Measurements from ENCODE around the gene ATP10B. TPM values are rescaled to one million over a fixed set of nuclear protein-coding genes. Genes with fewer than 3 reads are reported as not detected.

ATP10B gene
- total RNA-seq, 2 experiments from 2014 or later, result not detected

DNA sequence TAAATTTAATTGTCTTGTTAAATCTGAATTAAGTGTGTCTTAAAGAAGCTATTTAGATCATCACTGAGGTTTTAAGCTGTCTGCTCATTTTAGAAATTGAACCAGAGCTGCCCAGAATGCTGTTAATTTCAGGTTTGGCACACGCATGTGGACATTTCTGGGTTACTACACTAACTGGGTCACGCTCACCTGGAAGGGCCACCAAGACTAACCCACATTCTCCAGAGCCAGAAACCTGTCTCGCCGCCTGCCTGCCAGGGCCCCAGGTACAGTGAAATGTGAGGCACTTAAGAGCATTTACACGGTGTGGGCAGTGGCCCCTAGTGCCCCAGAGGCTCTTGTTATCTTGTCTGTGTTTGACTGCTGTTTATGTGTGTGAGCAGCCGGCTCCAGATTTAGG, 46.6 kb downstream of the ATP10B start:
- no peak overlapping the region for H2AFZ ChIP-seq (ENCODE audit: low read length)
- no peaks in the 10 kb centered on the region for H3K9me3 ChIP-seq (ENCODE audit: low read length)
- ChIA-PET POLR2A (interaction anchor here (0.6 to 1.6 kb wide), 3 partner anchors 144 to 974 kb away, joined by 3 read pairs; no protein-coding TSS in a partner anchor), CTCF (ENCODE audit: unreplicated experiment) (no interaction called here)
- H3K4me3 ChIP-seq (ENCODE audit: low read depth, low read length, poor library complexity, severe bottlenecking), result no peak overlapping the region
- no peaks in the 10 kb centered on the region for H3K9me2 ChIP-seq (ENCODE audit: insufficient read depth, low read length)
- H4K20me1 ChIP-seq (ENCODE audit: insufficient read depth, low read length), result no peaks in the 10 kb centered on the region
- no TSS peak for BruUV-seq (replicated peaks)
- H3K4me2 ChIP-seq (ENCODE audit: low read length), result no peak overlapping the region
- no peaks in the 10 kb centered on the region for H3K4me1 ChIP-seq (ENCODE audit: insufficient read depth, low read length, poor library complexity, severe bottlenecking)
- intact Hi-C loops (cut with micrococcal nuclease; ENCODE audit: unreplicated experiment), result no loop called here
- no peak for TF ChIP-seq EZH2phosphoT487 (IDR thresholded peaks at IDR 0.05; ENCODE audit: borderline replicate concordance, low read depth, low read length)
- TF ChIP-seq CTCF (conservative IDR thresholded peaks at IDR 0.05; ENCODE audit: low read length), result no peak
- H3K27ac ChIP-seq (ENCODE audit: low read depth, low read length, poor library complexity, severe bottlenecking), result no peak overlapping the region
- no peak for DNase-seq (ENCODE audit: low spot score)
- no peaks in the 10 kb centered on the region for H3K79me2 ChIP-seq (ENCODE audit: insufficient read depth, low read depth, low read length)
- no peaks in the 10 kb centered on the region for H3K36me3 ChIP-seq (ENCODE audit: insufficient read depth, low read length)

- Histone ChIP-seq H3K27ac (ENCODE audit: low read depth, low read length, poor library complexity, severe bottlenecking) (no peak overlapping the region), H3K36me3 (ENCODE audit: insufficient read depth, low read length) (no peaks in the 10 kb centered on the region), H2AFZ (ENCODE audit: low read length) (no peak overlapping the region), H3K9me3 (ENCODE audit: low read length) (no peaks in the 10 kb centered on the region), H3K4me1 (ENCODE audit: insufficient read depth, low read length, poor library complexity, severe bottlenecking) (no peaks in the 10 kb centered on the region), H4K20me1 (ENCODE audit: insufficient read depth, low read length) (no peaks in the 10 kb centered on the region), H3K4me3 (ENCODE audit: low read depth, low read length, poor library complexity, severe bottlenecking) (no peak overlapping the region), H3K79me2 (ENCODE audit: insufficient read depth, low read depth, low read length) (no peaks in the 10 kb centered on the region), H3K9me2 (ENCODE audit: insufficient read depth, low read length) (no peaks in the 10 kb centered on the region), H3K4me2 (ENCODE audit: low read length) (no peak overlapping the region)
- BruUV-seq (replicated peaks), result no TSS peak
- intact Hi-C loops (cut with micrococcal nuclease; ENCODE audit: unreplicated experiment), result no loop called here
- TF ChIP-seq EZH2phosphoT487 (IDR thresholded peaks at IDR 0.05; ENCODE audit: borderline replicate concordance, low read depth, low read length) (no peak), CTCF (conservative IDR thresholded peaks at IDR 0.05; ENCODE audit: low read length) (no peak)
- no peak for DNase-seq (ENCODE audit: low spot score)
- CTCF ChIA-PET (ENCODE audit: unreplicated experiment), result no interaction called here
- POLR2A ChIA-PET, result no interaction called here
These were observed 49.4 kb downstream of the ATP10B start for GRCh38 chr5:160802592-160802991.

DNA sequence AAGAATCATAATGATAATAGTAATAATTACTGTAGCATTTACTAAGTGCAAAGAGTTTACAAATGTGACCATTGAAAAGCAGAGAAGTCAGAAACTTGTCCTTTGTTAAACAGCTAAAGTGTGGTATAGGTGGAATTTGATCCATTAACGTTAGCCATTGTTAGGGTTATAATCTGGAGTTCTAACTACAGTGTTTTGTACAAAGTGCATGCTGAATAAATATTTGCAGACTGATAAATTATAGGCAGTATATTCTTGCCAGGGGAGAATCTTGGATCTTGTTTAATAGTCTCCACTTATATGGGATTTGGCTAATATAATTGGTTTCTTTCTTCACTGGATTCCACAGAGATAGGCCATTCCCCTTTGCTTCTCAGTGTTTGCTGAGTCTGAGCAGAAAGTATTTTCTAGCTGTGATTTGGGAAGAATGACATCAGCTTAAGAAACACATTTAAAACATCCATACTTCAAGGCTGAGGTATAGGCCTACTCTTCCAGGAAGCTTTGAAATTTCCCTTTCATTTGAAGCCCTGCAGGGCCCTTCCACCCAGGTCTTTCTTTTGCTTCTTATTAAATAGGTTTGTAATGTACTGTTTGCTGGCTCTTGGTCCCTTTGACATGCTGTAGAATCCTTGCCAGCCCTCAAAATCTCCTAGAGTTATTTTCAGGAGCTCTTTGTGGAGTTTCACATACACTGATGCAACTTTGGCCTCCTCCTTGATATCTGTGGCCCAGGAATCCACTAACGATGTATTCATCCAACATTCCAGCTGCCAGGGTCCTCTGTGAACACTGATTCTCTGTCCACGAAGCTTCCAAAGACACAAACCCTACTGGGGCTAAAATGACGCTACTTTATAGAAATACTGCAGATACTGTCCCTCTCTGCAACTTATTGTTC, 51.4 kb downstream of the ATP10B start:
- POLR2A ChIA-PET, result interaction anchor here (0.6 to 0.7 kb wide), 4 partner anchors 33 to 1878 kb away, joined by 3 to 4 read pairs (median 4); no protein-coding TSS in a partner anchor
- Histone ChIP-seq H3K4me3 (ENCODE audit: low read depth, low read length, poor library complexity, severe bottlenecking) (no peak overlapping the region), H3K4me1 (ENCODE audit: insufficient read depth, low read length, poor library complexity, severe bottlenecking) (no peaks in the 10 kb centered on the region), H2AFZ (ENCODE audit: low read length) (no peak overlapping the region), H3K4me2 (ENCODE audit: low read length) (no peak overlapping the region), H3K27ac (ENCODE audit: low read depth, low read length, poor library complexity, severe bottlenecking) (no peak overlapping the region), H3K36me3 (ENCODE audit: insufficient read depth, low read length) (no peaks in the 10 kb centered on the region), H3K79me2 (ENCODE audit: insufficient read depth, low read depth, low read length) (no peaks in the 10 kb centered on the region), H3K9me2 (ENCODE audit: insufficient read depth, low read length) (no peaks in the 10 kb centered on the region), H3K9me3 (ENCODE audit: low read length) (no peaks in the 10 kb centered on the region), H4K20me1 (ENCODE audit: insufficient read depth, low read length) (no peaks in the 10 kb centered on the region)
- DNase-seq (ENCODE audit: low spot score), result no peak
- intact Hi-C loops (cut with micrococcal nuclease; ENCODE audit: unreplicated experiment), result no loop called here
- no TSS peak for BruUV-seq (replicated peaks)
- CTCF ChIA-PET (ENCODE audit: unreplicated experiment), result no interaction called here
- TF ChIP-seq CTCF (conservative IDR thresholded peaks at IDR 0.05; ENCODE audit: low read length) (no peak), EZH2phosphoT487 (IDR thresholded peaks at IDR 0.05; ENCODE audit: borderline replicate concordance, low read depth, low read length) (no peak)
